ENCODE measurements around the gene GEMIN7. TPM values are rescaled to one million over a fixed set of nuclear protein-coding genes. Genes with fewer than 3 reads are reported as not detected.

Gene GEMIN7
- total RNA-seq, 1 donor from 2014 or later = 7.3 TPM

DNA sequence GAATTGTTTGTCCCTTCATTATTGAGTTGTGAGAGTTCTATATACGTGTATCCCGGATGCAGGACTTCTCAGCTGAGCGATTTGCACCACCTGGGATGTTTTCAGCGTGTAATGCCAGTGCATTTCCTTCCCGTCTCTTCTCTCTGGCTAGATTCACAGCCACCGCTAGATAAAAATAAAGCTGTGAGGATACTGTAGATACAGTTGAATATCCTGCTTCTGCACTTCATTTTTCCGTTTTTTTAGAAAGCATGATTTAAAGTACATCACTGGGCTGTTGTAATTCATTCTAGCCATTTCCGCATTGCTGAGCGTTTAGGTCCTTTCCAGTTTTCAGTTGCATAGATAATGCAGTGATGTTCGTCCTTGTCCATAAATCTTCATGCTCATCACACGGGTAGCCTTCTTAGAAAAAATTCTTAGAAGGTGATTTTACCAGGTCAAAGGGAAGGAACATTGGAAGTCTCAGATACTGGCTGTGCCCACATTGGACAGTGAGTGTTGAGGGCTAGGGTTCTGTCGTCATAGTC lies 28.6 kb downstream of the GEMIN7 start:
- H3K9ac ChIP-seq = no peak overlapping the region
- H3K27ac ChIP-seq = no peak overlapping the region
- H3K79me2 ChIP-seq (ENCODE audit: low read depth) = peaks cover 95% of the 10 kb centered on the region
- no peak overlapping the region for H3K4me3 Mint-ChIP-seq
- peaks cover 3% of the 10 kb centered on the region for H3K27me3 Mint-ChIP-seq (ENCODE audit: insufficient read depth, low read depth)
- peaks cover 28% of the 10 kb centered on the region for H3K4me1 Mint-ChIP-seq
- no peak overlapping the region for H2AFZ ChIP-seq (replicated peaks)
- no peak overlapping the region for H3K27ac Mint-ChIP-seq
- H3K36me3 ChIP-seq = no peaks in the 10 kb centered on the region
- no peaks in the 10 kb centered on the region for H3K9me3 ChIP-seq (ENCODE audit: low read depth)
- DNase-seq (ENCODE audit: low spot score) = no peak
- no peak overlapping the region for H3K4me3 ChIP-seq
- no peaks in the 10 kb centered on the region for H3K27me3 ChIP-seq
- H4K20me1 ChIP-seq (ENCODE audit: low read depth) = peaks cover 100% of the 10 kb centered on the region
- peaks cover 21% of the 10 kb centered on the region for H3F3A ChIP-seq (ENCODE audit: low read depth)
- H3K4me2 ChIP-seq = no peak overlapping the region
- H3K4me1 ChIP-seq = peaks cover 22% of the 10 kb centered on the region
- TF ChIP-seq EZH2phosphoT487 (IDR thresholded peaks at IDR 0.05) (no peak), EZH2 (IDR thresholded peaks at IDR 0.05) (no peak)
- TF ChIP-seq, protein P1, sequence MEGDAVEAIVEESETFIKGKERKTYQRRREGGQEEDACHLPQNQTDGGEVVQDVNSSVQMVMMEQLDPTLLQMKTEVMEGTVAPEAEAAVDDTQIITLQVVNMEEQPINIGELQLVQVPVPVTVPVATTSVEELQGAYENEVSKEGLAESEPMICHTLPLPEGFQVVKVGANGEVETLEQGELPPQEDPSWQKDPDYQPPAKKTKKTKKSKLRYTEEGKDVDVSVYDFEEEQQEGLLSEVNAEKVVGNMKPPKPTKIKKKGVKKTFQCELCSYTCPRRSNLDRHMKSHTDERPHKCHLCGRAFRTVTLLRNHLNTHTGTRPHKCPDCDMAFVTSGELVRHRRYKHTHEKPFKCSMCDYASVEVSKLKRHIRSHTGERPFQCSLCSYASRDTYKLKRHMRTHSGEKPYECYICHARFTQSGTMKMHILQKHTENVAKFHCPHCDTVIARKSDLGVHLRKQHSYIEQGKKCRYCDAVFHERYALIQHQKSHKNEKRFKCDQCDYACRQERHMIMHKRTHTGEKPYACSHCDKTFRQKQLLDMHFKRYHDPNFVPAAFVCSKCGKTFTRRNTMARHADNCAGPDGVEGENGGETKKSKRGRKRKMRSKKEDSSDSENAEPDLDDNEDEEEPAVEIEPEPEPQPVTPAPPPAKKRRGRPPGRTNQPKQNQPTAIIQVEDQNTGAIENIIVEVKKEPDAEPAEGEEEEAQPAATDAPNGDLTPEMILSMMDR (IDR thresholded peaks at IDR 0.05) = no peak
- no peaks in the 10 kb centered on the region for H3K9me3 Mint-ChIP-seq
- H3K36me3 Mint-ChIP-seq = peaks cover 5% of the 10 kb centered on the region

DNA sequence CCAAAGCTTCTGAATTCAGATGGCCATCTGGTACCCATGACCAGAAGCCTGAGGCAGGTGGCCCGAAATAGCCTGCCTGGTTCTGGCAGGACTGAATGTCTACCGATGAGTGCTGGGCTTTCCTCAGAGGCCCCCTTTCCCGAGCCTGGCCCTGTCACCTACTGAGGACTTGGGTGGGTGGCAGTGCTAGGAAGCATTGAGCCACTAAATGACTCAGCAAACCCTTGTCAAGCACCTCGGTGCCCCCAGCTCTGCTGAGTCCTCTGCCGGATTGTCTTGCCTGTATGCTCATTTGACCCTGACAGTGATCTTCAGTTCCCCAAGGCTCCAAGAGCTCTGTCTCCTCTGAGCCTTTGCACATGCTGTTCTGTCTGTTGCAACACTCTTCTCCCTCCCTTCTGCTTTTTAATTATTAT lies 31.8 kb downstream of the GEMIN7 start:
- TF ChIP-seq EZH2 (IDR thresholded peaks at IDR 0.05) (no peak), EZH2phosphoT487 (IDR thresholded peaks at IDR 0.05) (no peak)
- TF ChIP-seq, protein P1 (IDR thresholded peaks at IDR 0.05) = no peak
- no peak overlapping the region for H3K9ac ChIP-seq
- peaks cover 98% of the 10 kb centered on the region for H3K79me2 ChIP-seq (ENCODE audit: low read depth)
- H4K20me1 ChIP-seq (ENCODE audit: low read depth) = peaks cover 100% of the 10 kb centered on the region
- Mint-ChIP-seq H3K27me3 (ENCODE audit: insufficient read depth, low read depth) (no peaks in the 10 kb centered on the region), H3K4me3 (no peak overlapping the region), H3K27ac (no peak overlapping the region), H3K4me1 (peaks cover 3% of the 10 kb centered on the region), H3K9me3 (no peaks in the 10 kb centered on the region), H3K36me3 (peaks cover 5% of the 10 kb centered on the region)
- no peak overlapping the region for H2AFZ ChIP-seq (replicated peaks)
- no peaks in the 10 kb centered on the region for H3K4me1 ChIP-seq
- DNase-seq (ENCODE audit: low spot score) = no peak
- no peaks in the 10 kb centered on the region for H3K9me3 ChIP-seq (ENCODE audit: low read depth)
- H3K27me3 ChIP-seq = no peaks in the 10 kb centered on the region
- H3K4me2 ChIP-seq = no peak overlapping the region
- no peak overlapping the region for H3K4me3 ChIP-seq
- no peaks in the 10 kb centered on the region for H3K36me3 ChIP-seq
- H3K27ac ChIP-seq = no peak overlapping the region
- H3F3A ChIP-seq (ENCODE audit: low read depth) = no peaks in the 10 kb centered on the region

DNA sequence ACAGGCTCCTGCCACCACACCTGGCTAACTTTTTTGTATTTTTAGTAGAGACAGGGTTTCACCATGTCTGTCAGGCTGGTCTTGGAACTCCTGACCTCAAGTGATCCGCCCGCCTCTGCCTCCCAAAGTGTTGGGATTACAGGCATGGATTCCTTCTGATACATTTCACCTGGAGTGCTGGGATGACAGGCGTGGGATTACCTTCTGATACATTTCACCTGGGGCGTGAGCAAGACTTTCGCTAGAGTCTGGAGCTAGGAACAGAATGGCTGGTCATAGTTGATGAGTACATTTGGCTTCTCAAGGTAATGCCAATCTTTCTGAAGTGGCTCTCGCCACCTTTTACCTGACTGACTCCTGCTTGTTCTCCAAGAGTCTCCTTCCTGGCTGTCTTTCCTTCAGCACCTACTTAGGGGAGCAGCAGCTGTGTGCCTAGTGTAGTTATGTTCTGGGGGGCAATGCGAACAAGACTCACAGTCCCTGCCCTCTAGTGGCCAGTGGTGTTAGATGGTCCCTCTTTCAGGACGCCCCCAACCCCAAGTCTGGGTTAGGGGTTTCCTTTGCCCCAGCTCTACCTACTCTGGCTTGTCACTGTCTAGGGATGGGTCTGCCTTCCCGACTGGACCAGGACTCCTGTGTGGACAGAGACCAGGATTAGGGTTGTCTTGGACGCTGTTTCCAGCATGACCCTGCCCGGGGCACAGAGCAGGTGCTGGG lies 33.2 kb downstream of the GEMIN7 start:
- H4K20me1 ChIP-seq (ENCODE audit: low read depth) = peaks cover 100% of the 10 kb centered on the region
- H3F3A ChIP-seq (ENCODE audit: low read depth) = peaks cover 4% of the 10 kb centered on the region
- peaks cover 4% of the 10 kb centered on the region for H3K4me1 ChIP-seq
- Mint-ChIP-seq H3K36me3 (peaks cover 5% of the 10 kb centered on the region), H3K4me3 (no peak overlapping the region), H3K9me3 (no peaks in the 10 kb centered on the region), H3K4me1 (peaks cover 13% of the 10 kb centered on the region), H3K27ac (no peak overlapping the region), H3K27me3 (ENCODE audit: insufficient read depth, low read depth) (no peaks in the 10 kb centered on the region)
- no peak for TF ChIP-seq EZH2phosphoT487 (IDR thresholded peaks at IDR 0.05)
- TF ChIP-seq, protein P1 (IDR thresholded peaks at IDR 0.05) = peak; percentile 28
- no peak for TF ChIP-seq EZH2 (IDR thresholded peaks at IDR 0.05)
- H3K36me3 ChIP-seq = no peaks in the 10 kb centered on the region
- H3K4me3 ChIP-seq = no peak overlapping the region
- H3K9ac ChIP-seq = no peak overlapping the region
- DNase-seq (ENCODE audit: low spot score) = no peak
- H2AFZ ChIP-seq (replicated peaks) = no peak overlapping the region
- H3K4me2 ChIP-seq = no peak overlapping the region
- no peaks in the 10 kb centered on the region for H3K27me3 ChIP-seq
- H3K27ac ChIP-seq = no peak overlapping the region
- H3K9me3 ChIP-seq (ENCODE audit: low read depth) = no peaks in the 10 kb centered on the region
- peaks cover 98% of the 10 kb centered on the region for H3K79me2 ChIP-seq (ENCODE audit: low read depth)

Measured in neural progenitor cell (in vitro differentiated cells).